SK-N-SH (cell line): ENCODE measurements around the gene MT1E.
A peak's percentile ranks its signal among the peaks of the same experiment; 100 is the strongest.

ENCODE experiments used
- CTCF ChIP-seq: fragments of 200-600 bp; sonication (generic); IDR thresholded peaks from 2 replicates; pipeline ENCODE4 v1.6.1; 2017; ENCODE audit warnings: antibody characterized with exemption, mild to moderate bottlenecking, moderate library complexity
- ELF1 ChIP-seq: IDR thresholded peaks from 2 replicates; pipeline ENCODE4 v1.4.0; 2012
- EP300 ChIP-seq, 2 experiments: IDR thresholded peaks; 2 replicates each; pipeline versions ENCODE4 v1.4.0 to v1.6.1; 2012; ENCODE audit warnings: borderline replicate concordance in 1 of 2, low read depth in 1 of 2, low read length in 1 of 2
- FOXM1 ChIP-seq: IDR thresholded peaks from 2 replicates; pipeline ENCODE4 v1.4.0; 2012; ENCODE audit warnings: low read depth, mild to moderate bottlenecking
- NFIC ChIP-seq: IDR thresholded peaks from 2 replicates; pipeline ENCODE4 v1.4.0; 2012; ENCODE audit warnings: borderline replicate concordance
- NRF1 ChIP-seq: IDR thresholded peaks from 2 replicates; pipeline ENCODE4 v1.6.1; 2012; ENCODE audit warnings: low read depth, mild to moderate bottlenecking, low read length
- POLR2AphosphoS5 ChIP-seq: IDR thresholded peaks from 2 replicates; pipeline ENCODE4 v1.6.1; 2012; ENCODE audit warnings: low read depth, low read length
- RFX5 ChIP-seq: IDR thresholded peaks from 2 replicates; pipeline ENCODE4 v1.6.1; 2012; ENCODE audit warnings: mild to moderate bottlenecking, improper control_type of control experiment, low read length
- SMC3 ChIP-seq: IDR thresholded peaks from 2 replicates; pipeline ENCODE4 v1.6.1; 2012; ENCODE audit warnings: low read depth, low read length, improper control_type of control experiment
- TCF12 ChIP-seq: IDR thresholded peaks from 2 replicates; pipeline ENCODE4 v1.4.0; 2012
- YY1 ChIP-seq: IDR thresholded peaks from 2 replicates; pipeline ENCODE4 v1.4.0; 2012; ENCODE audit warnings: low read depth, mild to moderate bottlenecking
- TF ChIP-seq, protein P1 (sequence below): IDR thresholded peaks from 2 replicates; pipeline ENCODE4 v1.6.1; 2012; ENCODE audit warnings: mild to moderate bottlenecking, low read depth, low read length, moderate library complexity

DNA sequence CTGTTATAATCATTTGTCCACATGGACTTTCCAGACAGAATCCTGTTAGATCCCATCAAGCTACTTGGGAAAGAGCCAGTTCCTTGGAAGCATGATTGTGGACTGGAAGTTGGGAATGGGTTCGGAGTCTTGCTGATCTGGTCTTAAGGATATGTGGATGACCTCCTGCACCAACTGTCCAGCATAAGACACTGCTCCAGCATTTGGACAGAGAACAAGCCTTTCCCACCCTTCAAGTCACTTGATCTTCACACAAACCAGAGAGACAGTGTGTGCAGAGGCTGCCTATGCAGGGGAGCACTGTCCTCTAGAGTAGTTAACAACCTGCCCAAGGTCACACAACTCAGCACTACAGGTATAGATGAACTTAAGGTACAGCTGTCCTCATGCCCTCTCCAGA, 20.3 kb downstream of the MT1E start:
- TF ChIP-seq TCF12 = no peak
- TF ChIP-seq NFIC = no peak
- TF ChIP-seq CTCF = no peak
- TF ChIP-seq FOXM1 = no peak
- TF ChIP-seq, protein P1, sequence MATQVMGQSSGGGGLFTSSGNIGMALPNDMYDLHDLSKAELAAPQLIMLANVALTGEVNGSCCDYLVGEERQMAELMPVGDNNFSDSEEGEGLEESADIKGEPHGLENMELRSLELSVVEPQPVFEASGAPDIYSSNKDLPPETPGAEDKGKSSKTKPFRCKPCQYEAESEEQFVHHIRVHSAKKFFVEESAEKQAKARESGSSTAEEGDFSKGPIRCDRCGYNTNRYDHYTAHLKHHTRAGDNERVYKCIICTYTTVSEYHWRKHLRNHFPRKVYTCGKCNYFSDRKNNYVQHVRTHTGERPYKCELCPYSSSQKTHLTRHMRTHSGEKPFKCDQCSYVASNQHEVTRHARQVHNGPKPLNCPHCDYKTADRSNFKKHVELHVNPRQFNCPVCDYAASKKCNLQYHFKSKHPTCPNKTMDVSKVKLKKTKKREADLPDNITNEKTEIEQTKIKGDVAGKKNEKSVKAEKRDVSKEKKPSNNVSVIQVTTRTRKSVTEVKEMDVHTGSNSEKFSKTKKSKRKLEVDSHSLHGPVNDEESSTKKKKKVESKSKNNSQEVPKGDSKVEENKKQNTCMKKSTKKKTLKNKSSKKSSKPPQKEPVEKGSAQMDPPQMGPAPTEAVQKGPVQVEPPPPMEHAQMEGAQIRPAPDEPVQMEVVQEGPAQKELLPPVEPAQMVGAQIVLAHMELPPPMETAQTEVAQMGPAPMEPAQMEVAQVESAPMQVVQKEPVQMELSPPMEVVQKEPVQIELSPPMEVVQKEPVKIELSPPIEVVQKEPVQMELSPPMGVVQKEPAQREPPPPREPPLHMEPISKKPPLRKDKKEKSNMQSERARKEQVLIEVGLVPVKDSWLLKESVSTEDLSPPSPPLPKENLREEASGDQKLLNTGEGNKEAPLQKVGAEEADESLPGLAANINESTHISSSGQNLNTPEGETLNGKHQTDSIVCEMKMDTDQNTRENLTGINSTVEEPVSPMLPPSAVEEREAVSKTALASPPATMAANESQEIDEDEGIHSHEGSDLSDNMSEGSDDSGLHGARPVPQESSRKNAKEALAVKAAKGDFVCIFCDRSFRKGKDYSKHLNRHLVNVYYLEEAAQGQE = peak; percentile 82
- no peak for TF ChIP-seq EP300 (IDR thresholded peaks at IDR 0.05; ENCODE audit: borderline replicate concordance in 1 of 2, low read depth in 1 of 2, low read length in 1 of 2)
- TF ChIP-seq SMC3 = no peak
- no peak for TF ChIP-seq RFX5
- TF ChIP-seq POLR2AphosphoS5 = no peak
- TF ChIP-seq ELF1 = no peak
- TF ChIP-seq YY1 = no peak
- no peak for TF ChIP-seq NRF1
